ENCODE results near the gene PCDHA10.

- TF ChIP-seq CTCF (conservative IDR thresholded peaks at IDR 0.05; ENCODE audit: low read depth, low read length) (no peak), EZH2 (IDR thresholded peaks at IDR 0.05; ENCODE audit: borderline replicate concordance, low read depth, low read length, poor library complexity, severe bottlenecking) (no peak)
Measured at GRCh38 chr5:140822281-140822629, 33.4 kb upstream of the PCDHA10 start.
